GM23338 (cell line): Measurements from ENCODE around the gene ZDHHC16.

Experiments used
- CREB1 ChIP-seq: fragments of 250-450 bp; sonication (Bioruptor Pico); IDR thresholded peaks from 2 replicates; pipeline ENCODE4 v1.5.0; 2020; ENCODE audit warnings: low read depth, mild to moderate bottlenecking, moderate library complexity
- CTCF ChIP-seq, 2 experiments: fragments of 200-600 bp in 1 of 2; sonication (generic) in 1 of 2; conservative IDR thresholded peaks; 2 replicates each; pipeline versions ENCODE4 v1.5.1 to v1.6.1; 2016 to 2017; ENCODE audit warnings: antibody characterized with exemption in 2 of 2, low read depth in 2 of 2, mild to moderate bottlenecking in 2 of 2, moderate library complexity in 1 of 2
- ETS1 ChIP-seq: IDR thresholded peaks from 2 replicates; pipeline ENCODE4 v1.6.1; 2016; ENCODE audit warnings: antibody characterized with exemption
- EZH2 ChIP-seq: fragments of 200-600 bp; sonication (generic); IDR thresholded peaks from one replicate; pipeline ENCODE4 v1.8.0; 2017; ENCODE audit warnings: antibody characterized with exemption, mild to moderate bottlenecking, low read depth; ENCODE audit not compliant: unreplicated experiment
- EZH2phosphoT487 ChIP-seq: fragments of 200-600 bp; sonication (generic); IDR thresholded peaks from one replicate; pipeline ENCODE4 v1.8.1; 2018; ENCODE audit warnings: antibody characterized with exemption; ENCODE audit not compliant: unreplicated experiment
- JUNB ChIP-seq: IDR thresholded peaks from one replicate; pipeline ENCODE4 v1.6.1; 2016; ENCODE audit warnings: antibody characterized with exemption; ENCODE audit not compliant: unreplicated experiment
- NANOG ChIP-seq: IDR thresholded peaks from 2 replicates; pipeline ENCODE4 v1.6.1; 2016; ENCODE audit warnings: antibody characterized with exemption, borderline replicate concordance
- POLR2AphosphoS5 ChIP-seq: IDR thresholded peaks from 2 replicates; pipeline ENCODE4 v1.6.1; 2016; ENCODE audit warnings: antibody characterized with exemption, low read depth
- ZNF114 ChIP-seq: fragments of 250-450 bp; sonication (Bioruptor Pico); IDR thresholded peaks from 2 replicates; pipeline ENCODE4 v1.5.0; 2020; ENCODE audit warnings: mild to moderate bottlenecking, moderate library complexity
- ZNF331 ChIP-seq: fragments of 250-450 bp; sonication (Bioruptor Pico); IDR thresholded peaks from 2 replicates; pipeline ENCODE4 v1.5.0; 2020; ENCODE audit warnings: low read depth, mild to moderate bottlenecking, moderate library complexity
- TF ChIP-seq, protein P1 (sequence below): IDR thresholded peaks from one replicate; pipeline ENCODE4 v1.6.1; 2018; ENCODE audit warnings: antibody characterized with exemption; ENCODE audit not compliant: unreplicated experiment
- TF ChIP-seq, protein P2 (sequence below): fragments of 250-450 bp; sonication (Bioruptor Pico); IDR thresholded peaks from 2 replicates; pipeline ENCODE4 v1.5.0; 2020; ENCODE audit warnings: mild to moderate bottlenecking, moderate library complexity

DNA sequence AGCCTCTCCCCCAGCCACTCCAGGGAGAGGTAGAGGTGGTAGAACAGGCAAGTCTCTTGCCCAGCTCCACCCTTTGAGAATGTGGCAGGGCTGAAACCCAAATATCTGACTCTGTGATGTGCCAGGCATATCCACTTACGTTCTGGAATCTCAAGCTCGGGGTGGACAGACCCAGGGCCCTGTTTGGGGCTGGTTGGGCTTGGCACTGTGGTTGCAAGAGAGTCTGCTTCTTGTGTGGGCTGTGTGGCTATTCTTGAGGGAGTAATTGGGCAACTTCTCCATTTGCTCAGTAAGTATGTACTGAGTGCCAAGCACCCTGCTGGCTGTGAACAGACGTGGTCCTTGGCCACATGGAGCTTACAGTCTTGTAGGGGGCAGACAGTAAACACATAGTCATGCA, 57.4 kb downstream of the ZDHHC16 start:
- TF ChIP-seq, protein P1, sequence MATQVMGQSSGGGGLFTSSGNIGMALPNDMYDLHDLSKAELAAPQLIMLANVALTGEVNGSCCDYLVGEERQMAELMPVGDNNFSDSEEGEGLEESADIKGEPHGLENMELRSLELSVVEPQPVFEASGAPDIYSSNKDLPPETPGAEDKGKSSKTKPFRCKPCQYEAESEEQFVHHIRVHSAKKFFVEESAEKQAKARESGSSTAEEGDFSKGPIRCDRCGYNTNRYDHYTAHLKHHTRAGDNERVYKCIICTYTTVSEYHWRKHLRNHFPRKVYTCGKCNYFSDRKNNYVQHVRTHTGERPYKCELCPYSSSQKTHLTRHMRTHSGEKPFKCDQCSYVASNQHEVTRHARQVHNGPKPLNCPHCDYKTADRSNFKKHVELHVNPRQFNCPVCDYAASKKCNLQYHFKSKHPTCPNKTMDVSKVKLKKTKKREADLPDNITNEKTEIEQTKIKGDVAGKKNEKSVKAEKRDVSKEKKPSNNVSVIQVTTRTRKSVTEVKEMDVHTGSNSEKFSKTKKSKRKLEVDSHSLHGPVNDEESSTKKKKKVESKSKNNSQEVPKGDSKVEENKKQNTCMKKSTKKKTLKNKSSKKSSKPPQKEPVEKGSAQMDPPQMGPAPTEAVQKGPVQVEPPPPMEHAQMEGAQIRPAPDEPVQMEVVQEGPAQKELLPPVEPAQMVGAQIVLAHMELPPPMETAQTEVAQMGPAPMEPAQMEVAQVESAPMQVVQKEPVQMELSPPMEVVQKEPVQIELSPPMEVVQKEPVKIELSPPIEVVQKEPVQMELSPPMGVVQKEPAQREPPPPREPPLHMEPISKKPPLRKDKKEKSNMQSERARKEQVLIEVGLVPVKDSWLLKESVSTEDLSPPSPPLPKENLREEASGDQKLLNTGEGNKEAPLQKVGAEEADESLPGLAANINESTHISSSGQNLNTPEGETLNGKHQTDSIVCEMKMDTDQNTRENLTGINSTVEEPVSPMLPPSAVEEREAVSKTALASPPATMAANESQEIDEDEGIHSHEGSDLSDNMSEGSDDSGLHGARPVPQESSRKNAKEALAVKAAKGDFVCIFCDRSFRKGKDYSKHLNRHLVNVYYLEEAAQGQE: no peak
- TF ChIP-seq CTCF (conservative IDR thresholded peaks at IDR 0.05; ENCODE audit: low read depth in 2 of 2) (no peak), POLR2AphosphoS5 (no peak), CREB1 (no peak), EZH2phosphoT487 (no peak), EZH2 (no peak), JUNB (no peak), ETS1 (no peak), NANOG (no peak), ZNF114 (CRISPR knock-in tag) (no peak), ZNF331 (CRISPR knock-in tag) (no peak)
- TF ChIP-seq, protein P2, sequence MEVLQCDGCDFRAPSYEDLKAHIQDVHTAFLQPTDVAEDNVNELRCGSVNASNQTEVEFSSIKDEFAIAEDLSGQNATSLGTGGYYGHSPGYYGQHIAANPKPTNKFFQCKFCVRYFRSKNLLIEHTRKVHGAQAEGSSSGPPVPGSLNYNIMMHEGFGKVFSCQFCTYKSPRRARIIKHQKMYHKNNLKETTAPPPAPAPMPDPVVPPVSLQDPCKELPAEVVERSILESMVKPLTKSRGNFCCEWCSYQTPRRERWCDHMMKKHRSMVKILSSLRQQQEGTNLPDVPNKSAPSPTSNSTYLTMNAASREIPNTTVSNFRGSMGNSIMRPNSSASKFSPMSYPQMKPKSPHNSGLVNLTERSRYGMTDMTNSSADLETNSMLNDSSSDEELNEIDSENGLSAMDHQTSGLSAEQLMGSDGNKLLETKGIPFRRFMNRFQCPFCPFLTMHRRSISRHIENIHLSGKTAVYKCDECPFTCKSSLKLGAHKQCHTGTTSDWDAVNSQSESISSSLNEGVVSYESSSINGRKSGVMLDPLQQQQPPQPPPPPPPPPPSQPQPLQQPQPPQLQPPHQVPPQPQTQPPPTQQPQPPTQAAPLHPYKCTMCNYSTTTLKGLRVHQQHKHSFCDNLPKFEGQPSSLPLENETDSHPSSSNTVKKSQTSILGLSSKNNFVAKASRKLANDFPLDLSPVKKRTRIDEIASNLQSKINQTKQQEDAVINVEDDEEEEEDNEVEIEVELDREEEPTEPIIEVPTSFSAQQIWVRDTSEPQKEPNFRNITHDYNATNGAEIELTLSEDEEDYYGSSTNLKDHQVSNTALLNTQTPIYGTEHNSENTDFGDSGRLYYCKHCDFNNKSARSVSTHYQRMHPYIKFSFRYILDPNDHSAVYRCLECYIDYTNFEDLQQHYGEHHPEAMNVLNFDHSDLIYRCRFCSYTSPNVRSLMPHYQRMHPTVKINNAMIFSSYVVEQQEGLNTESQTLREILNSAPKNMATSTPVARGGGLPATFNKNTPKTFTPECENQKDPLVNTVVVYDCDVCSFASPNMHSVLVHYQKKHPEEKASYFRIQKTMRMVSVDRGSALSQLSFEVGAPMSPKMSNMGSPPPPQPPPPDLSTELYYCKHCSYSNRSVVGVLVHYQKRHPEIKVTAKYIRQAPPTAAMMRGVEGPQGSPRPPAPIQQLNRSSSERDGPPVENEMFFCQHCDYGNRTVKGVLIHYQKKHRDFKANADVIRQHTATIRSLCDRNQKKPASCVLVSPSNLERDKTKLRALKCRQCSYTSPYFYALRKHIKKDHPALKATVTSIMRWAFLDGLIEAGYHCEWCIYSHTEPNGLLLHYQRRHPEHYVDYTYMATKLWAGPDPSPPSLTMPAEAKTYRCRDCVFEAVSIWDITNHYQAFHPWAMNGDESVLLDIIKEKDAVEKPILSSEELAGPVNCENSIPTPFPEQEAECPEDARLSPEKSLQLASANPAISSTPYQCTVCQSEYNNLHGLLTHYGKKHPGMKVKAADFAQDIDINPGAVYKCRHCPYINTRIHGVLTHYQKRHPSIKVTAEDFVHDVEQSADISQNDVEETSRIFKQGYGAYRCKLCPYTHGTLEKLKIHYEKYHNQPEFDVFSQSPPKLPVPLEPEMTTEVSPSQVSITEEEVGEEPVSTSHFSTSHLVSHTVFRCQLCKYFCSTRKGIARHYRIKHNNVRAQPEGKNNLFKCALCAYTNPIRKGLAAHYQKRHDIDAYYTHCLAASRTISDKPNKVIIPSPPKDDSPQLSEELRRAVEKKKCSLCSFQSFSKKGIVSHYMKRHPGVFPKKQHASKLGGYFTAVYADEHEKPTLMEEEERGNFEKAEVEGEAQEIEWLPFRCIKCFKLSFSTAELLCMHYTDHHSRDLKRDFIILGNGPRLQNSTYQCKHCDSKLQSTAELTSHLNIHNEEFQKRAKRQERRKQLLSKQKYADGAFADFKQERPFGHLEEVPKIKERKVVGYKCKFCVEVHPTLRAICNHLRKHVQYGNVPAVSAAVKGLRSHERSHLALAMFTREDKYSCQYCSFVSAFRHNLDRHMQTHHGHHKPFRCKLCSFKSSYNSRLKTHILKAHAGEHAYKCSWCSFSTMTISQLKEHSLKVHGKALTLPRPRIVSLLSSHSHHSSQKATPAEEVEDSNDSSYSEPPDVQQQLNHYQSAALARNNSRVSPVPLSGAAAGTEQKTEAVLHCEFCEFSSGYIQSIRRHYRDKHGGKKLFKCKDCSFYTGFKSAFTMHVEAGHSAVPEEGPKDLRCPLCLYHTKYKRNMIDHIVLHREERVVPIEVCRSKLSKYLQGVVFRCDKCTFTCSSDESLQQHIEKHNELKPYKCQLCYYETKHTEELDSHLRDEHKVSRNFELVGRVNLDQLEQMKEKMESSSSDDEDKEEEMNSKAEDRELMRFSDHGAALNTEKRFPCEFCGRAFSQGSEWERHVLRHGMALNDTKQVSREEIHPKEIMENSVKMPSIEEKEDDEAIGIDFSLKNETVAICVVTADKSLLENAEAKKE (CRISPR knock-in tag): no peak
